C4-2B (cell line): ENCODE data around the gene ATG2A.

Experiments used
- CTCF ChIP-seq: fragments of 450-650 bp; conservative IDR thresholded peaks from 2 replicates; pipeline ENCODE4 v1.5.1; 2017; ENCODE audit warnings: mild to moderate bottlenecking
- ZFX ChIP-seq: fragments of 450-650 bp; IDR thresholded peaks from 2 replicates; pipeline ENCODE4 v1.6.1; 2017

GRCh38 chr11:64859542-64860414, 57.2 kb downstream of the ATG2A start:
- TF ChIP-seq CTCF (no peak), ZFX (no peak)
